GM19438 (cell line): Measurements from ENCODE around the gene PHF1.
A peak's percentile ranks its signal among the peaks of the same experiment; 100 is the strongest.

ENCODE experiments used
- ATAC-seq: cut with Tn5 transposase; IDR thresholded peaks from one replicate; pipeline ENCODE4 v1.9.1; 2021; ENCODE audit warnings: low read depth; ENCODE audit not compliant: unreplicated experiment

The PHF1 gene

GRCh38 chr6:33453393-33454008 is 42.7 kb downstream of the PHF1 start:
- no peak for ATAC-seq

GRCh38 chr6:33454009-33454946 is 43.5 kb downstream of the PHF1 start, which contains the start of gene ZBTB9:
TSS of gene ZBTB9 (plus strand) at chr6:33454576. CDS start at chr6:33455101, 525 bp downstream.
- peak; percentile 95 for ATAC-seq

GRCh38 chr6:33455051-33455450 is 44.2 kb downstream of the PHF1 start:
- ATAC-seq = no peak

DNA sequence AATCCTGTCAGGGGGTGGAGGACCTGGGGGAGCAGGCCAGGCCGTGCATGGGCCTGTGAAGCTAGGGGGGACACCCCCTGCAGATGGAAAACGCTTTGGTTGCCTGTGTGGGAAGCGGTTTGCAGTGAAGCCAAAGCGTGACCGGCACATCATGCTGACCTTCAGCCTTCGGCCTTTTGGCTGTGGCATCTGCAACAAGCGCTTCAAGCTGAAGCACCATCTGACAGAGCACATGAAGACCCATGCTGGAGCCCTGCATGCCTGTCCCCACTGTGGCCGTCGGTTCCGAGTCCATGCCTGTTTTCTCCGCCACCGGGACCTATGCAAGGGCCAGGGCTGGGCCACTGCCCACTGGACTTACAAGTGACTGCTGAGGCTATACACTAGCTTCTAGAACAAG is 45.3 kb downstream of the PHF1 start:
- ATAC-seq = no peak

- no peak for ATAC-seq
Measured at GRCh38 chr6:33458676-33459075, 47.9 kb downstream of the PHF1 start.

GRCh38 chr6:33459226-33459625 is 48.4 kb downstream of the PHF1 start:
- no peak for ATAC-seq
